Esophagus squamous epithelium (tissue), 5 donors: ENCODE data around the gene MTX1. TPM values are rescaled to one million over a fixed set of nuclear protein-coding genes. Genes with fewer than 3 reads are reported as not detected.
"Not testable (repeated sequence)": the region's sequence is repeated elsewhere in the genome, so short reads cannot be mapped to it uniquely, and the experiment has no call there.

Source experiments
- DNase-seq: peaks from one replicate; lab custom pipeline; 2025; lab: John Stamatoyannopoulos, UW
- H3K27ac ChIP-seq, 4 donors: fragments of 200-600 bp; sonication (generic); one replicate each; pipeline ENCODE4 v1.5.1; 2016 to 2019; ENCODE audit warnings: mild to moderate bottlenecking in 1 of 4
- H3K27me3 ChIP-seq, 4 donors: fragments of 200-600 bp; sonication (generic); 1 replicate in 3 of 4; 2 replicates in 1 of 4; pipeline versions ENCODE4 v1.5.1 to v1.6.0; 2017 to 2021; ENCODE audit warnings: antibody characterized with exemption in 1 of 4
- H3K36me3 ChIP-seq, 3 donors: fragments of 200-600 bp; sonication (generic); one replicate each; pipeline ENCODE4 v1.5.1; 2016 to 2019
- H3K4me1 ChIP-seq, 3 donors: fragments of 200-600 bp; sonication (generic); one replicate each; pipeline ENCODE4 v1.5.1; 2017 to 2019
- H3K4me3 ChIP-seq, 4 donors: fragments of 200-600 bp; sonication (generic); 1 replicate in 3 of 4; 2 replicates in 1 of 4; pipeline ENCODE4 v1.5.1; 2016 to 2019; ENCODE audit warnings: mild to moderate bottlenecking in 2 of 4, moderate library complexity in 1 of 4
- H3K9me3 ChIP-seq, 3 donors: fragments of 200-600 bp; sonication (generic); one replicate each; pipeline ENCODE4 v1.5.1; 2016 to 2019
- CTCF ChIP-seq, 6 experiments: fragments of 450-650 bp in 4 of 6; fragments of 200-600 bp in 2 of 6; sonication (generic) in 2 of 6; IDR thresholded peaks; one replicate each; pipeline ENCODE4 v1.5.1; 2016 to 2019; ENCODE audit warnings: antibody characterized with exemption in 6 of 6, mild to moderate bottlenecking in 4 of 6, moderate library complexity in 4 of 6
- POLR2A ChIP-seq, 4 donors: fragments of 450-650 bp; IDR thresholded peaks; one replicate each; pipeline ENCODE4 v1.6.1; 2017; ENCODE audit warnings: antibody characterized with exemption in 4 of 4, mild to moderate bottlenecking in 4 of 4, moderate library complexity in 3 of 4
- WGBS, 2 donors: methylation state at CpG; one replicate each; pipeline ENCODE4 v1.1.5; 2018; 5-methylcytosine and 5-hydroxymethylcytosine counted together
- intact Hi-C: fragments of 100-400 bp; cut with DNase I; formaldehyde crosslinking; loops from one replicate; pipeline ENCODE4 v1.15.0; 2022
- total RNA-seq, 4 donors: library from RNA; depleted of rRNA; stranded (reverse); fragments of >200 nt; gene quantifications; one replicate each; pipeline ENCODE4 v1.1.0, GENCODE V29; 2016
- donor health status: DM: yes; HTN: yes; CAD: no.

The MTX1 gene
- total RNA-seq, 4 donors from 2014 or later: 34.0 to 59.1 (median 42.9) TPM

- DNase-seq: no peak
- Histone ChIP-seq H3K27me3 (no peaks in the 10 kb centered on the region), H3K27ac (peak overlapping the region in 2 of 4 donors; percentile 32 to 73), H3K9me3 (no peaks in the 10 kb centered on the region), H3K4me1 (peaks cover under 1 to 38% (median 14%) of the 10 kb centered on the region in 3 donors), H3K4me3 (peak overlapping the region in 1 of 4 donors; percentile 9), H3K36me3 (no peaks in the 10 kb centered on the region)
- TF ChIP-seq CTCF (IDR thresholded peaks at IDR 0.05) (no peak), POLR2A (IDR thresholded peaks at IDR 0.05) (no peak)
- intact Hi-C loops: no loop called here
- WGBS, 2 donors: 38 to 56% methylated on average over 4 to 7 of the region's 14 CpGs
Measured at GRCh38 chr1:155186794-155187455, 21.6 kb upstream of the MTX1 start.

GRCh38 chr1:155187456-155187891 is 21.0 kb upstream of the MTX1 start:
- intact Hi-C loops: no loop called here

GRCh38 chr1:155188268-155188667 is 20.2 kb upstream of the MTX1 start:
- Histone ChIP-seq H3K36me3 (no peaks in the 10 kb centered on the region), H3K4me3 (no peak overlapping the region), H3K27me3 (no peaks in the 10 kb centered on the region), H3K4me1 (peaks cover 13 to 52% (median 23%) of the 10 kb centered on the region in 3 donors), H3K27ac (no peak overlapping the region), H3K9me3 (no peaks in the 10 kb centered on the region)
- TF ChIP-seq POLR2A (IDR thresholded peaks at IDR 0.05) (no peak), CTCF (IDR thresholded peaks at IDR 0.05) (no peak)
- 74 to 91% methylated on average over 1 to 3 of the region's 14 CpGs for WGBS, 2 donors
- DNase-seq: no peak
- intact Hi-C loops: no loop called here

More at GRCh38 chr1:155187456-155187891, 21.0 kb upstream of the MTX1 start:
- no peaks in the 10 kb centered on the region for H3K36me3 ChIP-seq
- no peaks in the 10 kb centered on the region for H3K27me3 ChIP-seq
- no peak for DNase-seq
- peak overlapping the region in 1 of 4 donors; percentile 9 for H3K4me3 ChIP-seq
- 77 to 86% methylated on average over 12 to 16 of the region's 16 CpGs for WGBS, 2 donors
- peaks cover 5 to 44% (median 15%) of the 10 kb centered on the region in 3 donors for H3K4me1 ChIP-seq
- H3K27ac ChIP-seq: no peak overlapping the region
- no peaks in the 10 kb centered on the region for H3K9me3 ChIP-seq
- no peak for TF ChIP-seq POLR2A (IDR thresholded peaks at IDR 0.05)
- TF ChIP-seq CTCF (IDR thresholded peaks at IDR 0.05): no peak

- H3K4me1 ChIP-seq: peaks cover 26 to 57% (median 34%) of the 10 kb centered on the region in 3 donors
- H3K27me3 ChIP-seq, intact Hi-C loops, H3K4me3 ChIP-seq, DNase-seq, H3K36me3 ChIP-seq, H3K27ac ChIP-seq, H3K9me3 ChIP-seq: not testable (repeated sequence)
- no CpG with 5 or more reads among the region's 45 CpGs for WGBS, 2 donors
Measured at GRCh38 chr1:155189926-155190325, 18.6 kb upstream of the MTX1 start.

- Histone ChIP-seq H3K9me3 (no peaks in the 10 kb centered on the region), H3K36me3 (peaks cover 0 to 6% (median 0%) of the 10 kb centered on the region in 3 donors), H3K4me3 (peak overlapping the region; percentile 33 to 71 (median 54)), H3K4me1 (peaks cover 32 to 53% (median 32%) of the 10 kb centered on the region in 3 donors), H3K27ac (peak overlapping the region; percentile 91 to 98 (median 96)), H3K27me3 (no peaks in the 10 kb centered on the region)
- DNase-seq: no peak
- TF ChIP-seq POLR2A (IDR thresholded peaks at IDR 0.05) (no peak), CTCF (IDR thresholded peaks at IDR 0.05) (no peak)
- whole genome bisulfite sequencing, 2 donors: 47 to 95% methylated on average over 3 to 5 of the region's 17 CpGs
- intact Hi-C loops: no loop called here
Measured at GRCh38 chr1:155191904-155192303, 16.6 kb upstream of the MTX1 start.
